Measurements from ENCODE around the gene TEKT2. TPM values are rescaled to one million over a fixed set of nuclear protein-coding genes. Genes with fewer than 3 reads are reported as not detected.

Gene TEKT2
- total RNA-seq, 1 donor from 2014 or later: 9.3 TPM

DNA sequence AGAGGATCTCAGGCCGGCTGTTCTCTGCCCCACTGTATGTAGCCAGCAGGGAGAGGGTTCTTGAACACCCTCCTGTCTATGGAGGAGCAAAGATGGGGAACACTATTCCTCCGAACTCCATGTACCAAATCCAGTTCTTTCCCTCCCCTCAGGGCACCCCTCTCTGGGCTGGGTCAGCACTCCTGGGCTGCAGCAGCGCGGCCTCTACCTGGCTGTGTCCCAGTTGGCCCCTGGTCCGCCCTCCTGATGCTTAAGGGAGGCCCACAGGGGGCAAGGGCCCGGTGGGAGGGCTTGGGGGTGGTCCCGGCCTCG lies 4.3 kb downstream of the TEKT2 start:
- TF ChIP-seq CTCF (IDR thresholded peaks at IDR 0.05): no peak
- Histone ChIP-seq H3K9me3 (no peaks in the 10 kb centered on the region), H3K27ac (peak overlapping the region; percentile 95), H3K27me3 (ENCODE audit: low read depth) (peaks cover 14% of the 10 kb centered on the region), H3K4me3 (peak overlapping the region; percentile 98), H3K36me3 (peaks cover 31% of the 10 kb centered on the region), H3K4me1 (peaks cover 40% of the 10 kb centered on the region)
- intact Hi-C loops (cut with DNase I): no loop called here
- ATAC-seq (no peak), DNase-seq (no peak)

DNA sequence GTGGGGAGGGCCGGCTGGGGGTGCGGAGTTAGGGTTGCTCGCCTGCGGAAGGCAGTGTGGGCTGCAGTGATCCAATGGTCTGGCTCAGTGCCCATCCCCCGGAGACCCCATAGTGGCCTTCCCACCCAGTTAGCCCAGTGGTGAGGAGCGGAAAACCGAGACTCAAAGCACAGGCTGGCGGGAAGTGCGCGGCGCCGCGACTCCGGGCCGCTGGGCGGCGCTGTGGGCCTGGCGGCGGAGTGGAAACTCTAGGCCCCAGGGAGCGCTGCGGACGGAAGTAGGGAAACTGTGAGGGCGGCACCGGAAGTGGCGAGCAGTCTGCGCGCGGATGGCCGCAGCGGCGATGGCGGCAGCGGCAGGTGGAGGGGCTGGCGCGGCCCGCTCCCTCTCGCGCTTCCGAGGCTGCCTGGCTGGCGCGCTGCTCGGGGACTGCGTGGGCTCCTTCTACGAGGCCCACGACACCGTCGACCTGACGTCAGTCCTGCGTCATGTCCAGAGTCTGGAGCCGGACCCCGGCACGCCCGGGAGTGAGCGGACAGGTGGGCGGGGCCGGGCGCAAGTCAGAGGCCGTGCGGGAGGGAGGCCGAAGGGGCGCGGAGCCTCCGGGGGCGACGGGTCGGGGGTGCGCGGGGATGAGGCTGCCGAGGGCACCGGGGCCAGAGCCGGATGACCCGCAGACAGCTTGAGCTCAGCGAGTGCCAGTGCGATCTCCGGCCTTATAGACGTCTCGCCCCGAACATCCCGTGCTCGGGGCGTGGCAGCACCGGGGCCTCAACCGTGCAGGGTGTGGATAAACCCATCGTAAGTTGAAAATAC lies 4.9 kb downstream of the TEKT2 start, which contains the start of gene ADPRS:
Gene ADPRS (plus strand): TSS at position 316 of the 816 bp plus-strand sequence. CDS start 13 bp downstream, at position 329.
- intact Hi-C loops (cut with DNase I): no loop called here
- Histone ChIP-seq H3K36me3 (peaks cover 37% of the 10 kb centered on the region), H3K4me3 (peak within 1 kb of the TSS; percentile 98), H3K27me3 (ENCODE audit: low read depth) (peaks cover 12% of the 10 kb centered on the region), H3K9me3 (no peaks in the 10 kb centered on the region), H3K4me1 (peaks cover 45% of the 10 kb centered on the region), H3K27ac (peak within 1 kb of the TSS; percentile 95)
- ATAC-seq: peak; percentile 93 to 96
- peak; percentile 99 for TF ChIP-seq CTCF (IDR thresholded peaks at IDR 0.05)
- peak; percentile 94 for DNase-seq

DNA sequence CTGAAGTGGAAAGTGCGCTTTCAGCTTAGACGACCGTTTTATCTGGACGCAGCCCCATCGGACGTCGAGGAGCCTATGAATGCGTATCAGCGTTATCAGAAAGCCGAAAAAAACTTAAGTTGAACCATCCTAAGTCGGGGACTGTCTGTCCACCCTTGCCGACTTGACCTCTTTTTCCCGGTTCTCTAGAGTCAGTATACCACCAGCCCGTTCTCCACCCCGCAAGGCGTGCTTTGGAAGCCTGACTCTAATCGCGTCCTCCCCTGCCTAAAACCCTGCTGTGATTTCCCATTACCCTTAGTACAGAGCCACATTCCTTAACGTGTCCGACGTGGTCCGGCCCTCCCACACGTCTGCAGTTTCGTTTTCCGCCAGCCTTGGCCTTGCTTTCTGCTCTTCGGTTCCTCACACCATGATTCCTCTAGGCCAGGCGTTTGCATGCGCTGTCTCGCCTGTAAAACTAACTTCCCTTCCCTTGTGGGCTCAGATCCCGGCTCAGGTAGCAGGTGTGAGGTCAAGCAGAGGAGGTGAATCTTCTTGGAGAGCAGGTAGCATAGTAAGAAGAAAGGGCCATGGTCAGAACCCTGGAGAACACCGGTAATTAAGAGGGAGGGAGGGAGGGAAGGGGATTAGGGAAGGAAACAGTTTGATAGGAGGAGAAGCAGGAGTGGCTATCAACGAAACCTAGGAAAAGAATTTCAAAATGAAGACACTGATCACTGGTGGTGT lies 5.7 kb downstream of the TEKT2 start:
- intact Hi-C loops (cut with DNase I): no loop called here
- Histone ChIP-seq H3K27ac (peak overlapping the region; percentile 95), H3K4me3 (peak overlapping the region; percentile 98), H3K4me1 (peaks cover 41% of the 10 kb centered on the region), H3K36me3 (peaks cover 44% of the 10 kb centered on the region), H3K9me3 (no peaks in the 10 kb centered on the region), H3K27me3 (ENCODE audit: low read depth) (peaks cover 7% of the 10 kb centered on the region)
- no peak for DNase-seq
- ATAC-seq: peak; percentile 23 to 55
- TF ChIP-seq CTCF (IDR thresholded peaks at IDR 0.05): no peak

- no peak overlapping the region for H3K4me3 ChIP-seq
- ATAC-seq (no peak), DNase-seq (no peak)
- H3K36me3 ChIP-seq: peaks cover 54% of the 10 kb centered on the region
- H3K27ac ChIP-seq: no peak overlapping the region
- H3K9me3 ChIP-seq: no peaks in the 10 kb centered on the region
- H3K27me3 ChIP-seq (ENCODE audit: low read depth): no peaks in the 10 kb centered on the region
- no peak for TF ChIP-seq CTCF (IDR thresholded peaks at IDR 0.05)
- peaks cover 53% of the 10 kb centered on the region for H3K4me1 ChIP-seq
- intact Hi-C loops (cut with DNase I): no loop called here
These were observed 7.2 kb downstream of the TEKT2 start for GRCh38 chr1:36091141-36091540.

DNA sequence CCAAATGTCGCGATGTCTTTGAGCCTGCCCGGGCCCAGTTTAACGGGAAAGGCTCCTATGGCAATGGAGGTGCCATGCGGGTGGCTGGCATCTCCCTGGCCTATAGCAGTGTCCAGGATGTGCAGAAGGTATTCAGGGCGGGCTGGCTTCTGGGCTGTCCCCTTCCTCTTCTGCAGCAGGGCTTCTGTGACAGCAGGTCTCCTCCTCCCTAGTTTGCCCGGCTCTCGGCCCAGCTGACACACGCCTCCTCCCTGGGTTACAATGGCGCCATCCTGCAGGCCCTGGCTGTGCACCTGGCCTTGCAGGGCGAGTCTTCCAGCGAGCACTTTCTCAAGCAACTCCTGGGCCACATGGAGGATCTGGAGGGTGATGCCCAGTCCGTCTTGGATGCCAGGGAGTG lies 7.8 kb downstream of the TEKT2 start:
- ATAC-seq: no peak
- H3K27ac ChIP-seq: no peak overlapping the region
- DNase-seq: no peak
- intact Hi-C loops (cut with DNase I): no loop called here
- peaks cover 59% of the 10 kb centered on the region for H3K4me1 ChIP-seq
- H3K36me3 ChIP-seq: peaks cover 54% of the 10 kb centered on the region
- no peak overlapping the region for H3K4me3 ChIP-seq
- no peak for TF ChIP-seq CTCF (IDR thresholded peaks at IDR 0.05)
- no peaks in the 10 kb centered on the region for H3K9me3 ChIP-seq
- H3K27me3 ChIP-seq (ENCODE audit: low read depth): no peaks in the 10 kb centered on the region
